B cell (primary cell): ENCODE measurements around the gene B3GNT9.

Experiments used
- CTCF ChIP-seq: fragments of 200-600 bp; IDR thresholded peaks from one replicate; pipeline ENCODE4 v1.8.0; 2022; ENCODE audit warnings: antibody characterized with exemption, mild to moderate bottlenecking
- EZH2 ChIP-seq: IDR thresholded peaks from 2 replicates; pipeline ENCODE4 v1.6.1; 2012; ENCODE audit warnings: borderline replicate concordance, low read depth, mild to moderate bottlenecking, moderate library complexity, low read length; ENCODE audit not compliant: insufficient read depth, poor library complexity, severe bottlenecking

GRCh38 chr16:67169011-67169451 lies 18.2 kb upstream of the B3GNT9 start:
- no peak for TF ChIP-seq CTCF
- TF ChIP-seq EZH2: no peak
